Measurements from ENCODE around the gene SLC22A5.
"Not testable (repeated sequence)": the region's sequence is repeated elsewhere in the genome, so short reads cannot be mapped to it uniquely, and the experiment has no call there.

Gene SLC22A5

DNA sequence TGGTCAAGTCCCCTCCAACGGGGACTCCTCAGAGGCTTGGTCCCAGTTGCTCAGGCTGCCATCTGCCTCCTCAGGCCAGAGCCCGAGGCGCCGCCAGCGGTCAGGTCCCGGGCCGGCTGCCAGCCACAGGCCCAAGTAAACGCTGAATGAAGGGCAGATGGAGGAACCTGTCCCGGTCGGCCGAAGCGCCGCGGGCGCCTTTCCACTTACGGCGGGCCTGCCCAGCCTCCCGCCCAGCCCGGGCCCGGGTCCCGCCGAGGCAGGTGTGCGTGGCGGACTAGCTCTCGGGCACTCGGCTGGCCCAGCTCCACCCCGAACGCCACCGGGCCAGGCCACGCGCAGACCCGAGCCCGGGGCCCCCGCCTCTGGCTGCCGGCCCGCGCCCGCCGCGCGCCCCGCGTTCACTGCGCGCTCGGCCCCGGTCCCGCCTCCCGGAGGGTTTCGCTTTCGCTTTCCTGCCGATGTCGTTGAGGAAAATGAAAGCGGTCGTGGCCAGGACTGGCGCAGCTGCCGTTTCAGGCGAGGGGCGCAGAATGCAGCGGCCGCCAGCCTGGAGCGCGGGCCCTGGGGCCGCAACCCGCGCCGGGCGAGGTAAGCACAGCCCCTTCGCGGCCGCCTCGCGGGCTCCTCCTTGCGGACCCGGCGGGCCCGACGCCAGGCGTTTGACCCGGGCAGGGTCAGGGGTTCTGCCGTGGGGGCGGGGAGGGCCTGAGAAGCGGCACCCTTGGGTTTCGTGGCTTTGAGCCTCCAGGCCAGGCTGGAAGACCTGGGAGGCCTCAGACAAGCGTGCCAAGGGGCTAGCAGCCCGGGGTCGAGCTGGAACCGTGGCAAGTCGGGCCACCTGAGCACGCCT is 41.2 kb downstream of the SLC22A5 start:
- Histone ChIP-seq H3K27ac (peak overlapping the region; percentile 96 to 98), H3K4me3 (peak overlapping the region; percentile 72 to 75), H3K27me3 (no peaks in the 10 kb centered on the region), H3K36me3 (no peaks in the 10 kb centered on the region), H3K9me3 (no peaks in the 10 kb centered on the region), H3K4me1 (peaks cover 0 to 73% (median 27%) of the 10 kb centered on the region in 4 donors)
- intact Hi-C loops (cut with DNase I; ENCODE audit: low total_unique reads) = loop anchor here (10.0 kb wide), 1 partner anchor 84 kb away; the partner anchor contains the start of gene IRF1
- peak; percentile 80 to 93 for DNase-seq
- TF ChIP-seq, protein P1, sequence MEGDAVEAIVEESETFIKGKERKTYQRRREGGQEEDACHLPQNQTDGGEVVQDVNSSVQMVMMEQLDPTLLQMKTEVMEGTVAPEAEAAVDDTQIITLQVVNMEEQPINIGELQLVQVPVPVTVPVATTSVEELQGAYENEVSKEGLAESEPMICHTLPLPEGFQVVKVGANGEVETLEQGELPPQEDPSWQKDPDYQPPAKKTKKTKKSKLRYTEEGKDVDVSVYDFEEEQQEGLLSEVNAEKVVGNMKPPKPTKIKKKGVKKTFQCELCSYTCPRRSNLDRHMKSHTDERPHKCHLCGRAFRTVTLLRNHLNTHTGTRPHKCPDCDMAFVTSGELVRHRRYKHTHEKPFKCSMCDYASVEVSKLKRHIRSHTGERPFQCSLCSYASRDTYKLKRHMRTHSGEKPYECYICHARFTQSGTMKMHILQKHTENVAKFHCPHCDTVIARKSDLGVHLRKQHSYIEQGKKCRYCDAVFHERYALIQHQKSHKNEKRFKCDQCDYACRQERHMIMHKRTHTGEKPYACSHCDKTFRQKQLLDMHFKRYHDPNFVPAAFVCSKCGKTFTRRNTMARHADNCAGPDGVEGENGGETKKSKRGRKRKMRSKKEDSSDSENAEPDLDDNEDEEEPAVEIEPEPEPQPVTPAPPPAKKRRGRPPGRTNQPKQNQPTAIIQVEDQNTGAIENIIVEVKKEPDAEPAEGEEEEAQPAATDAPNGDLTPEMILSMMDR (IDR thresholded peaks at IDR 0.05) = peak; percentile 38 to 51

- no peak for DNase-seq
- H3K36me3 ChIP-seq = no peaks in the 10 kb centered on the region
- intact Hi-C loops (cut with DNase I; ENCODE audit: low total_unique reads) = loop anchor here (10.0 kb wide), 1 partner anchor 83 kb away; the partner anchor contains the start of gene IRF1
- no peaks in the 10 kb centered on the region for H3K27me3 ChIP-seq
- H3K27ac ChIP-seq = peak overlapping the region; percentile 96 to 98
- no peaks in the 10 kb centered on the region for H3K9me3 ChIP-seq
- TF ChIP-seq, protein P1 (IDR thresholded peaks at IDR 0.05) = no peak
- H3K4me3 ChIP-seq = peak overlapping the region; percentile 72 to 75
- peaks cover 0 to 78% (median 28%) of the 10 kb centered on the region in 4 donors for H3K4me1 ChIP-seq
Observed at GRCh38 chr5:132411304-132412013, 41.9 kb downstream of the SLC22A5 start.

- Histone ChIP-seq H3K27ac (peak overlapping the region; percentile 96 to 98), H3K36me3 (no peaks in the 10 kb centered on the region), H3K4me3 (no peak overlapping the region), H3K4me1 (peaks cover 0 to 89% (median 42%) of the 10 kb centered on the region in 4 donors), H3K9me3 (no peaks in the 10 kb centered on the region), H3K27me3 (no peaks in the 10 kb centered on the region)
- intact Hi-C loops (cut with DNase I; ENCODE audit: low total_unique reads) = loop anchor here (10.0 kb wide), 1 partner anchor 81 kb away; the partner anchor contains the start of gene IRF1
- DNase-seq = no peak
- TF ChIP-seq, protein P1 (IDR thresholded peaks at IDR 0.05) = no peak
Observed at GRCh38 chr5:132413567-132413966, 44.1 kb downstream of the SLC22A5 start.

DNA sequence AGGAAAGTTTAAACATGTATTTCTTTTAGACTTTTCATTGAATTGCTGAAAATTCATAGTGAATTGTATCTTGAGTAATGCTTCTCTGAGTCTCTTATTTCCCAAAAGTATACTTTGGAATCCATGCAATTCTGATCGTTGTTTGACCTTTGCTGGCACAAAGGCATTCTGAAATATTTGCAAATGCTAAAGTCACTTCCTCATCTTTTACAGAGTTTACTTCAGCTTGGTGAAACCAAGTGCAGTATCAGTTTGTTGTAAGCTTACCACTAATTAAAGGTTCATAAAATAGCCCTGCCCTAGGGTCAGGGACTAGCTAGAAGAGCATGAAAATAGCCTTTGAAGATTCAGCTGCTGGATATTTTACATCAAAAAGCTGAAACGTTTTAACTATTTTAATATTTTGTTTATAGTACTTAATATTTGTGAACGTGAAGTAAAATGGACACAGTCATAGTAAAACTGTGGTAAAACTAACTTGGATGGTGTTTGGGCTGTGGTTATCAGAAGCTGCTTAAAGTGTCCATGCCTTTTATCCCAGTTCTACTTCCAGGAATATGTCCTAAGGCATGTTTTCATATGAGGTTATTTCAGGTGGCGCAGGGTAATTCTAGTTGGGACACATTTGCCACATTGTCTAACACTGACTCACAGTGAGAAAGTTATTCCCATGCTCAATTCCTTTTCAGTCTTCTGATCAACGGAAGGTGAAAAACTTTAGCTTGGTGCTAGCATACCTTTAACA is 45.3 kb downstream of the SLC22A5 start:
- Histone ChIP-seq H3K4me1 (peaks cover 0 to 89% (median 49%) of the 10 kb centered on the region in 4 donors), H3K27me3 (no peaks in the 10 kb centered on the region), H3K27ac (peak overlapping the region; percentile 47 to 96), H3K4me3 (peak overlapping the region in 1 of 2 donors; percentile 1), H3K36me3 (no peaks in the 10 kb centered on the region), H3K9me3 (no peaks in the 10 kb centered on the region)
- DNase-seq = no peak
- intact Hi-C loops (cut with DNase I; ENCODE audit: low total_unique reads) = loop anchor here (10.0 kb wide), 1 partner anchor 80 kb away; the partner anchor contains the start of gene IRF1
- TF ChIP-seq, protein P1 (IDR thresholded peaks at IDR 0.05) = no peak

GRCh38 chr5:132415516-132415915 is 46.0 kb downstream of the SLC22A5 start:
- H3K36me3 ChIP-seq, H3K9me3 ChIP-seq, DNase-seq, H3K4me3 ChIP-seq, H3K27me3 ChIP-seq: not testable (repeated sequence)
- Histone ChIP-seq H3K27ac (peak overlapping the region; percentile 47 to 96), H3K4me1 (peaks cover 0 to 91% (median 56%) of the 10 kb centered on the region in 4 donors)
- intact Hi-C loops (cut with DNase I; ENCODE audit: low total_unique reads) = loop anchor here (10.0 kb wide), 1 partner anchor 79 kb away; the partner anchor contains the start of gene IRF1

Data from tibial artery (tissue), 4 donors.